Activated T-helper 17 cell treated with anti-CD3 and anti-CD28 coated beads, Interleukin-2, amount 50 U/mL, for 72 hours (primary cell): ENCODE measurements around the gene RPS16. TPM values are rescaled to one million over a fixed set of nuclear protein-coding genes. Genes with fewer than 3 reads are reported as not detected.
"Not testable (repeated sequence)": the region's sequence is repeated elsewhere in the genome, so short reads cannot be mapped to it uniquely, and the experiment has no call there.

Source experiments
- ATAC-seq: fragments of 150-1000 bp; cut with Tn5 transposase; replicated peaks from 2 replicates; pipeline ENCODE4 v1.10.0; 2021; ENCODE audit warnings: mild to moderate bottlenecking, moderate library complexity
- H3K27ac Mint-ChIP-seq: one replicate; pipeline ENCODE4 v1.8.0; 2022; ENCODE audit warnings: mixed read lengths
- H3K27me3 Mint-ChIP-seq: one replicate; pipeline ENCODE4 v1.8.0; 2022; ENCODE audit warnings: mixed read lengths
- H3K36me3 Mint-ChIP-seq: one replicate; pipeline ENCODE4 v1.8.0; 2022; ENCODE audit warnings: low read depth, mild to moderate bottlenecking, mixed read lengths
- H3K4me1 Mint-ChIP-seq: one replicate; pipeline ENCODE4 v1.8.0; 2022; ENCODE audit warnings: mixed read lengths
- H3K4me3 Mint-ChIP-seq: one replicate; pipeline ENCODE4 v1.8.0; 2022; ENCODE audit warnings: mild to moderate bottlenecking, mixed read lengths
- H3K9me3 Mint-ChIP-seq: one replicate; pipeline ENCODE4 v1.8.0; 2022; ENCODE audit warnings: mixed read lengths
- total RNA-seq, 2 donors: library from RNA; stranded (reverse); gene quantifications; one replicate each; pipeline ENCODE4 v1.2.3, GENCODE V29; 2022

The RPS16 gene
- total RNA-seq: 1,000 to 10,000 TPM; 2,984 to 3,090 TPM

DNA sequence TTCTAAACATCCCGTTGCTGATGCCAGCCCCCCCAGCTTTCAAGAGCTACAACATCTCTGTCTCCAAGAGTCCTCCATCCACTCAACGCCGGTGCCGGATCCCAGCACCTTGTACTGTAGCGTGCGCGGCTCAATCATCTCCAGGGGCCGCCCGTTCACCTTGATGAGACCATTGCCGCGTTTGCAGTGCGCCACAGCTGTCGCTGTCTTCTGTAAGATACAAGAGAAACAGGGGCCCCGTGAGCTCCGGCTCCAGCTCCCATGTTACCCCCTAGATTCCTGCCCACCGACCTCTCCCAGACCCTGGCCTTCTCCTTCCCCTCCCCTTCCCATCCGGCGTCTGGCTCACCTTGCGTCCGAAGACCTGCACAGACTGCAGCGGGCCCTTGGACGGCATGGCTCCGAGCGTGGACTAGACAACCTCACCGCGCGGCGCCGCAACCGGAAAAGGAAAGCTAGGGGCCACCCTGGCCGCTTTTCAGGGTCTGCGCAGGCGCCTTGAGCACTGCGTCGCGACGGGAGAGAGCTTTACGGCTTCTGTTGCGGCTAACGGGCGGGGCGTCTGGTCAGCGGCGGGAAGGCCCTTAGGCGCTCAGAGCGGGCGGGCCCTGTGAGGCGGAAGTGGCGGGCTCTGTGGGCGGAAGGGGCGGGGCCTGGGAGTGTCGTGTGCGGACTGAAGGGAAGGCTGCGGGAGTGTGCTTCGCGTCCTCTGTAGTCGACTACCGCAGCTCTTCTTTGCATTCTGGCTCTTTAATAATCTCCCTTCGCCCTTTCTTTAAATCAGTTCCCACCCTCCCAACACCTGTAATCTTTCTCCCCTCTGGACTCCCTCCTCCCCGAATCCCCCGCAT, at the start of gene RPS16:
RPS16 (minus strand) TSS at position 451 of the 851 bp plus-strand sequence; CDS start at position 397, 54 bp downstream.
- H3K4me3 Mint-ChIP-seq: peak within 1 kb of the TSS; percentile 100
- H3K27me3 Mint-ChIP-seq: no peaks in the 10 kb centered on the region
- no peaks in the 10 kb centered on the region for H3K9me3 Mint-ChIP-seq
- H3K36me3 Mint-ChIP-seq: peaks cover 59% of the 10 kb centered on the region
- H3K4me1 Mint-ChIP-seq: peaks cover 32% of the 10 kb centered on the region
- ATAC-seq: peak; percentile 88
- H3K27ac Mint-ChIP-seq: peak within 1 kb of the TSS; percentile 100

GRCh38 chr19:39483141-39483540, 47.4 kb upstream of the RPS16 start:
- no peak for ATAC-seq
- H3K27me3 Mint-ChIP-seq: no peaks in the 10 kb centered on the region
- H3K36me3 Mint-ChIP-seq: peaks cover 59% of the 10 kb centered on the region
- H3K4me1 Mint-ChIP-seq: peaks cover 18% of the 10 kb centered on the region
- H3K9me3 Mint-ChIP-seq: no peaks in the 10 kb centered on the region
- H3K4me3 Mint-ChIP-seq: peak overlapping the region; percentile 89
- no peak overlapping the region for H3K27ac Mint-ChIP-seq

DNA sequence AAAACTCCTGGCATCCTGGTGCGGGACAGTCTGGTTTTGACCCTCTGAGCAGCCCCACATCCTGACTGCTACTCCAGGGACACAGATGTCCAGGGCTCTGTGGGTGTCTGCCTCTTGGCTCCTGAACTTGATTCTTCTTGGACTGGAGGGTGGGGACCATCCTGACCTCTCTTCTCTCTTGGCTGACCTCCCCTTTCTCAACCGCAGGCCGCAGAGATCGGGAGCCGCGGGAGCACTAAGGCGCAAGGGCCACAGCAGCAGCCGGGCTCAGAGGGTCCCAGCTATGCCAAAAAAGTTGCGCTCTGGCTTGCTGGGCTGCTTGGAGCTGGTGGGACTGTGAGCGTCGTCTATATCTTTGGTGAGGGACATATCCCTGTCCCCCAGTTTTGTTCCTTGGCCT, 45.9 kb upstream of the RPS16 start:
- no peaks in the 10 kb centered on the region for H3K9me3 Mint-ChIP-seq
- H3K27me3 Mint-ChIP-seq: no peaks in the 10 kb centered on the region
- peak overlapping the region; percentile 89 for H3K4me3 Mint-ChIP-seq
- no peak for ATAC-seq
- peaks cover 59% of the 10 kb centered on the region for H3K36me3 Mint-ChIP-seq
- H3K27ac Mint-ChIP-seq: peak overlapping the region; percentile 97
- H3K4me1 Mint-ChIP-seq: peaks cover 18% of the 10 kb centered on the region

- ATAC-seq: no peak
Measured at GRCh38 chr19:39481229-39481545, 45.4 kb upstream of the RPS16 start.

DNA sequence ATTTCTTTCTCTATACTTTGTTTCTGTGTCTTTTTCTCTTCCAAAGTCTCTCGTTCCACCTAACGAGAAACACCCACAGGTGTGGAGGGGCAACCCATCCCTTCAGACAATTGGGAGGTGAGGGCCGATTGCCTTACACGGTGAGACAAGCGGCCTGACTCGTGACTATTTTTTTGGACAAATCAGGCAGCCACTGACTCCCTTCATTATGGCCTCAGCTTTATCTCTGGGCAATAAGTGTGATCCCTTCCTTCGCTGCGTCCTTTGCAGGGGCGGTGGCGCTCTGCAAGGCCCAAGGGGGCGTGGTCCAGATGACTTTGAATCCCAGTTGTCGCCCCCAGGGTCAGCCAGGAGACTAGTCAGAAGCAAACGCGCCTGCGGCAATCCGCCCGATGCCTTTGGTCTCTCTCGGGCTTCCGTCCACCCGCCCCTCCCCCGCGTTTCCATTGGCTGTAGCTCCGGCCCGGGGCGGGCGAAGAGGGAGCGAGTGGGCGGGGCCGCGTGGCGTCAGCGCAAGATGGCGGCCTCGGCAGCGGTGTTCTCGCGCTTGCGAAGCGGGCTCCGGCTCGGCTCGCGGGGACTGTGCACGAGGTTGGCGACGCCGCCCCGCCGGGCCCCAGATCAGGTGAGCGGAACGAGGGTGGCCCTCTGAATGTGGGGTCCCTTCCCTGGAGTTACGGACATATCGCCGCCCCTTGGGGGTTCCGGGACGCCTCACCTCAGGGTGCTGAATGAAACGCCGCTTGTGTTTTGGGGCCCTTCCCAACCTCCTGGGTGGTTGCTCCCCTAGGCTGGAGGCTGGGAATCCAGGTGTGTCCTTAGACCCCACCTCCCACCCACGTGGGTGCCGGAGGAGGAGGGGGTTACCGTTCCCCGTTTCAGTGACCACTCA, 44.8 kb upstream of the RPS16 start, which contains the start of gene TIMM50:
TIMM50 (plus strand) TSS at position 502 of the 892 bp plus-strand sequence; CDS start at position 518, 16 bp downstream.
- peak within 1 kb of the TSS; percentile 97 for H3K27ac Mint-ChIP-seq
- peaks cover 18% of the 10 kb centered on the region for H3K4me1 Mint-ChIP-seq
- peak within 1 kb of the TSS; percentile 89 for H3K4me3 Mint-ChIP-seq
- no peaks in the 10 kb centered on the region for H3K27me3 Mint-ChIP-seq
- H3K9me3 Mint-ChIP-seq: no peaks in the 10 kb centered on the region
- peaks cover 56% of the 10 kb centered on the region for H3K36me3 Mint-ChIP-seq
- peak; percentile 97 for ATAC-seq

More at GRCh38 chr19:39481229-39481545, 45.4 kb upstream of the RPS16 start:
- Mint-ChIP-seq H3K27ac (peak overlapping the region; percentile 97), H3K4me1 (peaks cover 18% of the 10 kb centered on the region), H3K27me3 (no peaks in the 10 kb centered on the region), H3K36me3 (peaks cover 58% of the 10 kb centered on the region), H3K9me3 (no peaks in the 10 kb centered on the region), H3K4me3 (peak overlapping the region; percentile 89)

- ATAC-seq: no peak
- H3K27me3 Mint-ChIP-seq: no peaks in the 10 kb centered on the region
- peak overlapping the region; percentile 89 for H3K4me3 Mint-ChIP-seq
- peaks cover 56% of the 10 kb centered on the region for H3K36me3 Mint-ChIP-seq
- peak overlapping the region; percentile 94 for H3K27ac Mint-ChIP-seq
- H3K9me3 Mint-ChIP-seq: no peaks in the 10 kb centered on the region
- peaks cover 18% of the 10 kb centered on the region for H3K4me1 Mint-ChIP-seq
Measured at GRCh38 chr19:39479916-39480315, 44.2 kb upstream of the RPS16 start.

DNA sequence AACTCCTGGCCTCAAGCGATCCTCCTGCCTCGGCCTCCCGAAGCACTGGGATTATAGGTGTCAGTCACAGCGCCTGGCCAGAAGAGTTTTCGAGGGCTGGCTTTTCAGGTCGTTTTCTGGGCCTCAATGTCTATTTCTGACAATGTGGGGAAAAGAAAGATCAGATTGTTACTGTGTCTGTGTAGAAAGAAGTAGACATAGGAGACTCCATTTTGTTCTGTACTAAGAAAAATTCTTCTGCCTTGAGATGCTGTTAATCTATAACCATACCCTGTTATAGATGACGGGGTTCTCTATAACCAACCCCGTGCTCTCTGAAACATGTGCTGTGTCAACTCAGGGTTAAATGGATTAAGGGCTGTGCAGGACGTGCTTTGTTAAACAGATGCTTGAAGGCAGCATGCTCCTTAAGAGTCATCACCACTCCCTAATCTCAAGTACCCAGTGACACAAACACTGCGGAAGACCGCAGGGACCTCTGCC, 43.6 kb upstream of the RPS16 start:
- peaks cover 56% of the 10 kb centered on the region for H3K36me3 Mint-ChIP-seq
- H3K9me3 Mint-ChIP-seq, H3K27me3 Mint-ChIP-seq, ATAC-seq: not testable (repeated sequence)
- peak overlapping the region; percentile 94 for H3K27ac Mint-ChIP-seq
- H3K4me1 Mint-ChIP-seq: peaks cover 18% of the 10 kb centered on the region
- H3K4me3 Mint-ChIP-seq: peak overlapping the region; percentile 89

- Mint-ChIP-seq H3K9me3 (no peaks in the 10 kb centered on the region), H3K4me1 (peaks cover 13% of the 10 kb centered on the region), H3K4me3 (no peak overlapping the region), H3K27ac (peak overlapping the region; percentile 52), H3K27me3 (no peaks in the 10 kb centered on the region), H3K36me3 (peaks cover 59% of the 10 kb centered on the region)
- no peak for ATAC-seq
Measured at GRCh38 chr19:39475748-39476147, 40.0 kb upstream of the RPS16 start.

GRCh38 chr19:39474139-39474620, 38.4 kb upstream of the RPS16 start:
- H3K4me3 Mint-ChIP-seq: no peak overlapping the region
- no peaks in the 10 kb centered on the region for H3K27me3 Mint-ChIP-seq
- peaks cover 74% of the 10 kb centered on the region for H3K36me3 Mint-ChIP-seq
- no peak overlapping the region for H3K27ac Mint-ChIP-seq
- no peaks in the 10 kb centered on the region for H3K9me3 Mint-ChIP-seq
- ATAC-seq: peak; percentile 64
- peaks cover 11% of the 10 kb centered on the region for H3K4me1 Mint-ChIP-seq

DNA sequence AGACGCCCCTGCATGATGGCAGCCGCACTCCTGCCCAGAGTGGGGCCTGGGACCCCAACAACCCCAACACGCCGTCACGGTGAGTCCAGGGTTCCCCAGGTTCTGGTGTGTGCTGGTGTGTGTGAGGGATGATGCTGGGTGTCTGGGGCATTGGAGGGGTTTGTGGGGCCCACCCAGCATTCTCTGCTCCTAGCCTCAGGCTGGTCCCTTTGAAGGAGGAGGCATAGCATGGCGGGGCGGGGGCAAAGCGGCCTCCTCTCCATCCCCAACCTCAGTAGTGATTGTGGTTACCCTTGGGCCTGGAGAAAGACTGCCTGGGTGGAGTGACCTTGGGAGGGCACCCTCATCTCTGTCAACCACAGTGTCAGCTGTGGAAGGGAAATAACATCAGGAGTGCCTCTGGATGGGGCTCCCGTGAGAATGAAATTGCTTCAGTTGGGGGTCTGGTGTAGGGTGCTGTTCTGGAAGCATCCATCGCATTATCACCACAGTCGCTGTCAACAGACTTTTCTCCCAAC, 37.8 kb upstream of the RPS16 start:
- H3K4me1 Mint-ChIP-seq: peaks cover 11% of the 10 kb centered on the region
- H3K27me3 Mint-ChIP-seq: no peaks in the 10 kb centered on the region
- H3K4me3 Mint-ChIP-seq: no peak overlapping the region
- H3K27ac Mint-ChIP-seq: no peak overlapping the region
- no peak for ATAC-seq
- H3K9me3 Mint-ChIP-seq: no peaks in the 10 kb centered on the region
- peaks cover 81% of the 10 kb centered on the region for H3K36me3 Mint-ChIP-seq

DNA sequence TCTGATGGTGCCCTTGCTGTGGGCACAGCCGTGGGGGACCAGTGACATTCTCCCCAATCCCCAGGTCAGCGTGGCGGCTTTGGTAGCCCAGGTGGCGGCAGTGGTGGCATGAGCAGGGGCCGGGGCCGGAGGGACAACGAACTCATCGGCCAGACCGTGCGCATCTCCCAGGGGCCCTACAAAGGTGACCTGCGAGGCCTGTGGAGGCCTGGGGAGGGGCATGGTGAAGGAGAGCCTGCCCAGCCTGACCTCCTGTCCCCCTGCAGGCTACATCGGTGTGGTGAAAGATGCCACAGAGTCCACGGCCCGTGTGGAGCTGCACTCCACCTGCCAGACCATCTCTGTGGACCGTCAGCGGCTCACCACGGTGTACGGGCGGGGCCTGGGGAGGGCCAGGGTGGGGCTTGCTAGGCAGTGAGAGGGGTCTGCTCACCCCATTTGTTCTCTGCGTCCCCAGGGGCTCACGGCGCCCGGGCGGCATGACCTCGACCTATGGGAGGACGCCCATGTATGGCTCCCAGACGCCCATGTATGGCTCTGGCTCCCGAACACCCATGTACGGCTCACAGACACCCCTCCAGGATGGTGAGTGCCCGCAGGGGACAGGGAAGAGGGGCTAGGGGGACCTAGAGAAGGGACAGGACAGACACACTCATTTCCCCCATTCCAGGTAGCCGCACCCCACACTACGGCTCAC, 37.1 kb upstream of the RPS16 start:
- H3K27ac Mint-ChIP-seq: no peak overlapping the region
- no peak for ATAC-seq
- no peaks in the 10 kb centered on the region for H3K9me3 Mint-ChIP-seq
- H3K27me3 Mint-ChIP-seq: no peaks in the 10 kb centered on the region
- peaks cover 87% of the 10 kb centered on the region for H3K36me3 Mint-ChIP-seq
- peaks cover 11% of the 10 kb centered on the region for H3K4me1 Mint-ChIP-seq
- no peak overlapping the region for H3K4me3 Mint-ChIP-seq

DNA sequence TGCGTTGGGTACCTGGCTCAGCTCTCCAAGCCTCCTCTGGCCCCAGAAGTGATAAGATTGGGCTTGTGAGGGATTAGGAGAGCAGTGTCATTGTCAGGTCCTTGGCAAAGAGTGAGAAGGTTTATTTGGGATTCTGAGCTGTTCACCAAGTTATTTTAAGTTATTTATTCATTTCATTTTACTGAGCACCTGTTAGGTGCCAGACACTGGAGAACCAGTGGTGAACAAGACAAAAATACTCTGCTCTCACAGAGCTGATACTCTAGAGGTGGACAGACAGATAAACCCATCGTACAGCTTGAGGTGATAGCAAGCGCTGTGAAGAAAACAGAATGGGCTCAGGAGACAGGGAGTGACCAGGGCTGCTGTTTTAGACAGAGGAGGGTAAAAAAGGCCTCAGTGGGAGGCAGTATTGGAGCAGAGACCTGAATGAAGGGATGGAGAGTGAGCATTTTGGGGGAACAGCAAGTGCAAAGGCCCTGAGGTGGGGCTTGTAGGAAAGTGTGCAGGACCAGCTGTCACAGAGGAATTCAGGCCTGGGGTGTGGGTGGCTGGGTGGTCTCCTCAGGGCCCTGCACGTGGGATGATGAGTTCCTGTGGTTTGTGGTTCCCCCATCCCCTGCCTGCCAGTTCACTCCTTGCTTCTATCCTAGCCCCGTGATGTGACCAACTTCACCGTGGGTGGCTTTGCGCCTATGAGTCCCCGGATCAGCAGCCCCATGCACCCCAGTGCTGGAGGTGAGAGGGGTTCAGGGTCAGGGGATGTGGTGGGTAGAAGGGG, 36.2 kb upstream of the RPS16 start:
- peaks cover 11% of the 10 kb centered on the region for H3K4me1 Mint-ChIP-seq
- no peak for ATAC-seq
- no peaks in the 10 kb centered on the region for H3K9me3 Mint-ChIP-seq
- H3K4me3 Mint-ChIP-seq: no peak overlapping the region
- H3K36me3 Mint-ChIP-seq: peaks cover 89% of the 10 kb centered on the region
- H3K27ac Mint-ChIP-seq: peak overlapping the region; percentile 44
- H3K27me3 Mint-ChIP-seq: no peaks in the 10 kb centered on the region

DNA sequence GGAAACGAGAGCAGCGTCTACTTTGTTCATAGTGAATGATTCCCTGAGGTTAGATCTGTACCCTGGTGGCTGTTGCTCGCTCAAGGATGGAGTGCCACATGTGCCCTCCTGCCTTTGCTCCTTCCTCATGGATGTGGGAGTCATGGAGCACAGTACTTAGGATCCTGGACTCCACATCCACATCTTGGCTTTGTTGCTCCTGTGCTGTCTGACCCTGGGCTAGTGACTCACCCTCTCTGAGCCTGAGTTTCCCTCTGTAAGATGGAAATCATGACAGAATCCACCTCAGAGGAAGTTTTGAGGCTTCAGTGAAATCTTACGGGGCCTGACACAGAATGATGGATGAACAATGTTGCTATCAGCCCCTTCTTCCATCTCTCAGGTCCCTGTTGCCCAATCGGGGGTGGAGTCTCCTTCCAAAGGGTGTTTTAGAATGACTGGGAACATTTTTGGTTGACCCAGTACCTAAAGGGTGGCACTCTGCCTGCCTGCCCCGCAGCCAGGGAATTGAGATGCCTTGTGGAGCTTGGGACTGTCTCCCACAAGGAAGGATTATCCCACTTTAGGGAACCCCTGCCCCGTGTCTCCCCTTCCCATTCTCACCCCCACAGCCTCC, 35.1 kb upstream of the RPS16 start:
- H3K9me3 Mint-ChIP-seq: no peaks in the 10 kb centered on the region
- no peak overlapping the region for H3K4me3 Mint-ChIP-seq
- peak; percentile 61 for ATAC-seq
- H3K27ac Mint-ChIP-seq: peak overlapping the region; percentile 44
- H3K27me3 Mint-ChIP-seq: no peaks in the 10 kb centered on the region
- peaks cover 11% of the 10 kb centered on the region for H3K4me1 Mint-ChIP-seq
- H3K36me3 Mint-ChIP-seq: peaks cover 92% of the 10 kb centered on the region
